Neuronal stem cell (in vitro differentiated cells): ENCODE results near the gene ESPN.

Experiments
- DNase-seq: peaks from one replicate; pipeline ENCODE4 v3.0.0-alpha.2; 2013; ENCODE audit warnings: low spot score
- H2AFZ ChIP-seq: one replicate; pipeline ENCODE4 v1.6.1; 2013; ENCODE audit warnings: mild to moderate bottlenecking, low read length, inconsistent platforms
- H2AK5ac ChIP-seq: 2 replicates; pipeline ENCODE4 v1.6.1; 2013; ENCODE audit warnings: low read depth, mild to moderate bottlenecking, inconsistent platforms, low read length, moderate library complexity, mixed read lengths
- H2BK120ac ChIP-seq: 2 replicates; pipeline ENCODE4 v1.6.1; 2013; ENCODE audit warnings: low read depth, mild to moderate bottlenecking, inconsistent platforms, low read length, moderate library complexity, mixed read lengths
- H2BK12ac ChIP-seq: one replicate; pipeline ENCODE4 v1.6.1; 2013; ENCODE audit warnings: low read length, inconsistent platforms
- H2BK15ac ChIP-seq: 2 replicates; pipeline ENCODE4 v1.6.1; 2013; ENCODE audit warnings: mild to moderate bottlenecking, low read length, inconsistent platforms, mixed read lengths
- H2BK5ac ChIP-seq: one replicate; pipeline ENCODE4 v1.6.1; 2013; ENCODE audit warnings: inconsistent platforms, mild to moderate bottlenecking, low read length, moderate library complexity
- H3K14ac ChIP-seq: one replicate; pipeline ENCODE4 v1.6.1; 2013; ENCODE audit warnings: low read length, inconsistent platforms
- H3K18ac ChIP-seq: 2 replicates; pipeline ENCODE4 v1.6.1; 2013; ENCODE audit warnings: low read length, inconsistent platforms
- H3K23ac ChIP-seq: 2 replicates; pipeline ENCODE4 v1.6.1; 2013; ENCODE audit warnings: low read depth, mild to moderate bottlenecking, mixed read lengths, low read length, inconsistent platforms; ENCODE audit not compliant: poor library complexity
- H3K27ac ChIP-seq: replicated peaks from 3 replicates; pipeline ENCODE4 v1.5.1; 2013; ENCODE audit warnings: low read length, inconsistent platforms
- H3K27me3 ChIP-seq, 3 experiments: 2 replicates each; pipeline ENCODE4 v1.6.1; 2013; ENCODE audit warnings: low read length in 3 of 3, mild to moderate bottlenecking in 2 of 3, inconsistent platforms in 1 of 3, low read depth in 1 of 3, mixed read lengths in 1 of 3, moderate library complexity in 1 of 3; ENCODE audit not compliant: control insufficient read depth in 3 of 3, insufficient read depth in 3 of 3
- H3K36me3 ChIP-seq, 2 donors: replicated peaks in 1 of 2; 2 replicates each; pipeline ENCODE4 v1.6.1; 2013; ENCODE audit warnings: low read length in 2 of 2; ENCODE audit not compliant: control insufficient read depth in 2 of 2, insufficient read depth in 2 of 2
- H3K4ac ChIP-seq: 2 replicates; pipeline ENCODE4 v1.6.1; 2013; ENCODE audit warnings: inconsistent platforms, mild to moderate bottlenecking, low read length, moderate library complexity
- H3K4me1 ChIP-seq, 2 donors: 1 replicate in 1 of 2; 2 replicates in 1 of 2; pipeline ENCODE4 v1.6.1; 2013; ENCODE audit warnings: low read length in 2 of 2, low read depth in 1 of 2; ENCODE audit not compliant: control insufficient read depth in 2 of 2, insufficient read depth in 1 of 2
- H3K4me2 ChIP-seq: one replicate; pipeline ENCODE4 v1.6.1; 2013; ENCODE audit warnings: mild to moderate bottlenecking, low read length, inconsistent platforms; ENCODE audit not compliant: insufficient read depth, poor library complexity, severe bottlenecking
- H3K4me3 ChIP-seq, 2 donors: 2 replicates each; pipeline ENCODE4 v1.5.1; 2013; ENCODE audit warnings: low read length in 2 of 2, mild to moderate bottlenecking in 2 of 2, inconsistent platforms in 1 of 2, moderate library complexity in 1 of 2
- H3K79me1 ChIP-seq: one replicate; pipeline ENCODE4 v1.6.1; 2013; ENCODE audit warnings: low read depth, mild to moderate bottlenecking, inconsistent platforms, low read length, moderate library complexity
- H3K9ac ChIP-seq: one replicate; pipeline ENCODE4 v1.6.1; 2013; ENCODE audit warnings: mild to moderate bottlenecking, low read depth, low read length, inconsistent platforms; ENCODE audit not compliant: poor library complexity
- H3K9me3 ChIP-seq, 2 donors: replicated peaks in 1 of 2; 2 replicates each; pipeline versions ENCODE3 to v1.6.1; 2013; ENCODE audit warnings: low read length in 2 of 2, mild to moderate bottlenecking in 2 of 2, inconsistent platforms in 1 of 2, low read depth in 1 of 2, mixed read lengths in 1 of 2, moderate library complexity in 1 of 2; ENCODE audit not compliant: control insufficient read depth in 2 of 2, insufficient read depth in 1 of 2
- H4K8ac ChIP-seq: one replicate; pipeline ENCODE4 v1.6.1; 2013; ENCODE audit warnings: low read depth, mild to moderate bottlenecking, inconsistent platforms, low read length, moderate library complexity
- H4K91ac ChIP-seq: one replicate; pipeline ENCODE4 v1.6.1; 2013; ENCODE audit warnings: low read length, low read depth, mild to moderate bottlenecking, inconsistent platforms; ENCODE audit not compliant: poor library complexity
- WGBS, 2 donors: extraction: QIAGEN DNeasy Blood & Tissue Kit; methylation state at CpG; one replicate each; pipeline ENCODE4 v1.1.7; 2013; ENCODE audit warnings: missing lambda C conversion rate in 2 of 2, mixed read lengths in 1 of 2; ENCODE audit not compliant: insufficient read length in 2 of 2, insufficient replicate concordance in 1 of 2; ENCODE audit errors: extremely low coverage in 2 of 2; 5-methylcytosine and 5-hydroxymethylcytosine counted together

ESPN gene

GRCh38 chr1:6424000-6424565 is 493 bp upstream of the ESPN start:
- Histone ChIP-seq H3K14ac (no peak overlapping the region), H3K23ac (peak overlapping the region; percentile 68), H4K8ac (no peak overlapping the region), H3K27ac (no peak overlapping the region), H3K18ac (peak overlapping the region; percentile 89), H3K4me2 (no peak overlapping the region), H4K91ac (no peak overlapping the region), H2AK5ac (peak overlapping the region; percentile 76), H3K4ac (no peak overlapping the region), H2BK12ac (no peak overlapping the region), H3K36me3 (no peaks in the 10 kb centered on the region), H3K79me1 (peaks cover 2% of the 10 kb centered on the region), H2AFZ (peak overlapping the region; percentile 28), H3K4me3 (no peak overlapping the region), H2BK120ac (peak overlapping the region; percentile 16), H3K9ac (no peak overlapping the region), H2BK5ac (no peak overlapping the region), H3K9me3 (no peaks in the 10 kb centered on the region), H3K4me1 (peaks cover 6 to 7% of the 10 kb centered on the region in 2 donors), H3K27me3 (peaks cover 37 to 91% (median 72%) of the 10 kb centered on the region in 3 experiments), H2BK15ac (peak overlapping the region; percentile 94)
- DNase-seq: no peak
- WGBS, 2 donors: no CpG with 5 or more reads among the region's 35 CpGs

- Histone ChIP-seq H3K4me1 (peaks cover 5 to 10% of the 10 kb centered on the region in 2 donors), H4K91ac (no peak overlapping the region), H3K4ac (no peak overlapping the region), H3K79me1 (peaks cover 2% of the 10 kb centered on the region), H3K4me2 (no peak overlapping the region), H3K27me3 (peaks cover 27 to 86% (median 57%) of the 10 kb centered on the region in 3 experiments), H2BK120ac (no peak overlapping the region), H2BK5ac (no peak overlapping the region), H3K18ac (no peak overlapping the region), H3K9me3 (no peaks in the 10 kb centered on the region), H2BK12ac (no peak overlapping the region), H3K4me3 (no peak overlapping the region), H4K8ac (no peak overlapping the region), H3K27ac (no peak overlapping the region), H2BK15ac (no peak overlapping the region), H3K9ac (no peak overlapping the region), H3K36me3 (no peaks in the 10 kb centered on the region), H3K23ac (peak overlapping the region; percentile 90), H2AK5ac (peak overlapping the region; percentile 17), H2AFZ (no peak overlapping the region), H3K14ac (no peak overlapping the region)
- DNase-seq: no peak
- WGBS, 2 donors: no CpG with 5 or more reads among the region's 6 CpGs
These were observed 1.1 kb downstream of the ESPN start for GRCh38 chr1:6425658-6426057.

GRCh38 chr1:6426277-6426971 is 1.8 kb downstream of the ESPN start:
- peak overlapping the region; percentile 22 for H3K18ac ChIP-seq
- H3K14ac ChIP-seq: no peak overlapping the region
- no peaks in the 10 kb centered on the region for H3K9me3 ChIP-seq
- H3K9ac ChIP-seq: no peak overlapping the region
- peak overlapping the region; percentile 29 for H3K23ac ChIP-seq
- H2BK15ac ChIP-seq: no peak overlapping the region
- H3K36me3 ChIP-seq: no peaks in the 10 kb centered on the region
- no CpG with 5 or more reads among the region's 9 CpGs for WGBS, 2 donors
- no peak overlapping the region for H2BK5ac ChIP-seq
- no peak overlapping the region for H3K4me3 ChIP-seq
- peaks cover 5 to 12% of the 10 kb centered on the region in 2 donors for H3K4me1 ChIP-seq
- DNase-seq: no peak
- H3K79me1 ChIP-seq: peaks cover 2% of the 10 kb centered on the region
- no peak overlapping the region for H2BK12ac ChIP-seq
- no peak overlapping the region for H2AFZ ChIP-seq
- H4K8ac ChIP-seq: peak overlapping the region; percentile 58
- H3K27ac ChIP-seq: no peak overlapping the region
- peak overlapping the region; percentile 10 for H2AK5ac ChIP-seq
- no peak overlapping the region for H4K91ac ChIP-seq
- H3K27me3 ChIP-seq: peaks cover 23 to 83% (median 49%) of the 10 kb centered on the region in 3 experiments
- no peak overlapping the region for H3K4ac ChIP-seq
- H2BK120ac ChIP-seq: no peak overlapping the region
- no peak overlapping the region for H3K4me2 ChIP-seq

- Histone ChIP-seq H2AK5ac (peak overlapping the region; percentile 95), H3K79me1 (peaks cover 2% of the 10 kb centered on the region), H3K18ac (peak overlapping the region; percentile 22), H3K27me3 (peaks cover 21 to 83% (median 44%) of the 10 kb centered on the region in 3 experiments), H2AFZ (no peak overlapping the region), H2BK120ac (no peak overlapping the region), H2BK5ac (no peak overlapping the region), H3K9me3 (no peaks in the 10 kb centered on the region), H4K8ac (no peak overlapping the region), H3K4me1 (peaks cover 5 to 12% of the 10 kb centered on the region in 2 donors), H3K27ac (no peak overlapping the region), H3K4me2 (no peak overlapping the region), H3K4me3 (no peak overlapping the region), H2BK15ac (no peak overlapping the region), H3K9ac (no peak overlapping the region), H4K91ac (no peak overlapping the region), H2BK12ac (no peak overlapping the region), H3K4ac (no peak overlapping the region), H3K36me3 (no peaks in the 10 kb centered on the region), H3K14ac (no peak overlapping the region), H3K23ac (no peak overlapping the region)
- no CpG with 5 or more reads among the region's 10 CpGs for WGBS, 2 donors
- DNase-seq: no peak
These were observed 2.4 kb downstream of the ESPN start for GRCh38 chr1:6426972-6427350.
